Endometrial microvascular endothelial cells (primary cell): ENCODE data around the gene SV2C. TPM values are rescaled to one million over a fixed set of nuclear protein-coding genes. Genes with fewer than 3 reads are reported as not detected.
"Not testable (repeated sequence)": the region's sequence is repeated elsewhere in the genome, so short reads cannot be mapped to it uniquely, and the experiment has no call there.

Experiments
- in situ Hi-C: cut with HindIII; loops from 2 replicates; pipeline ENCODE4 v1.10.0; 2017; ENCODE audit warnings: low sequenced_read_pairs, low pct_unique_long_range_greater_than_20kb; ENCODE audit errors: inconsistent ontology term
- total RNA-seq: library from RNA; depleted of rRNA; stranded (reverse); fragments of >200 nt; gene quantifications from one replicate; pipeline ENCODE4 v1.2.3, GENCODE V29; 2015; ENCODE audit errors: inconsistent ontology term

Gene SV2C
- total RNA-seq, 1 donor from 2014 or later: not detected

DNA sequence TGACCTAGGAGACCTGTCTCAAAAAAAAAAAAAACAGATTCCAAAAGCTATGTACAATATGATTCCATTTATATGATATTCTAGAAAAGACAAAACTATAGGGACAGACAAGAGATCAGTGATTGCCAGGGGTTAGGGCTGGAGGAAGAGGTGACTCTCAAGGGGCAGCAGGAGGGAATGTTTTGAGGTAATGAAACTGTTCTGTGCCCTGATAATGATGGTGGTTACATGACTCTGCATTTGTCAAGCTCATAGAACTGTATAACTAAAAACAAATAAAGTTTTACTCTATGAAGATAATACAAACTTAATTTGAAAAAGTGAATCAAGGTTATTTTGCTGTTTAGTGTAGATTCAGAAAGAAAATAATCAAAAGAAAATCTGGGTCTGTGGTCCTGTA is 194.6 kb downstream of the SV2C start:
- in situ Hi-C loops: no loop called here

DNA sequence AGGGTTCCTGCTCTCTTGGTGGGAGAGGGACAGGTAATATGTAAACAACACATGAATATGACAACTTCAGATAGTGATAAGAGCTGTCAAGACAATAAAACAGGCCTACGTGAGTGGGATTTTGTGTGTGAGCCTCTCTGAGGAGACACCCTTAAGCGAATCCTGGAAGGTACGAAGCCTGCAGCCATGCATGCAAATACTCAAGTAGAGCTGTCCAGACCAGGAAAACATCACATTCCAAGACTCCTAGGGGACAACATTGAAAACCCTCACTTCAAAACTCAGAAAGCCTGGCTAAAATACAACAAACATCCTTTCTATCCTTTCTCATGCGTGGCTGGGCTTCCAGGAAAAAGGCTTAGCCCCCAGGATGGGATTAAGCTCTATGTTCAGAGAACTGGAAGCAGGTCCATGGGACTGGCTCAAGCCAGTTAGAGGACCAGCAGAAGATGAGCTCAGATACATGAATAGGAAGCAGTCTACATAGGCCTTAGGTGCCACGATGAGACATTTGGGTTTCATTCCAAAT is 195.1 kb downstream of the SV2C start:
- in situ Hi-C loops: no loop called here

DNA sequence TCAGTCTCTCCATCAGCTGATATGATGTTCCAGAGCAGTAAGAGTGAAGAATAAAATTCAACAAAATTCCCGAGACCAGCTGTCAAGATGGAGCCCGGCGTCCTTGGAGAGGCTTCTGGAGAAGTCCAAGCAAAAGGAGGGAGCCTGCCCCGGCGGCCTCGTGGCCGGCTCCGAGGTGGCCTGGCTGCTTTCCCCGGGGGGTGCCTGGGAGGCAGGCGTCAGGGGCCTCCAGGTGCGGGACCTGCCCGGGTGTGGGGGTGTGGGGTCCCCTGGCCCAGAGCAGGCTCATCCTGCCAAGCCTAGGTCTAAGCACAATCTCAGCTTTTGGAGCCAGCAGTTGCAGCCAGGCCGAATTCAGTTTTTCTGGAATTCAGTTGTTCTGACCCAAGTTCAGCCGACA is 197.3 kb downstream of the SV2C start:
- in situ Hi-C loops: no loop called here

DNA sequence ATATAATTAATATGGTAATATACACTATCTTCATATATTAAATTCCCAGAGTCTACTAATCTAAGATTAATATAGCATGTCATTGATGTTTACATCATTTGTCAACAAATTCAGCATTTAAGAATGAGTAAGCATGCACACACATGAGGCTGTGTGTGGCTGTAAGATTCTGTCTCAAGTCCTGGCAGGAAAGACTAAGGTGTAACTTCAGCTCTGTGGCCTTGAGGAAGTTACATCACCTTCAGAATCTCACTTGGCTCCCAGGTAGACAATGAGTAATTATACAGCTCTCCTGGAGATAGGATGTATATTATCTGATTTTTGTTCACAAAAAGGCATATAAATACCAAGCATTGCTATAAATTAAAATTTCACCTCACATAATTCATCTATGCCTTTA is 200.5 kb downstream of the SV2C start:
- in situ Hi-C loops: no loop called here

DNA sequence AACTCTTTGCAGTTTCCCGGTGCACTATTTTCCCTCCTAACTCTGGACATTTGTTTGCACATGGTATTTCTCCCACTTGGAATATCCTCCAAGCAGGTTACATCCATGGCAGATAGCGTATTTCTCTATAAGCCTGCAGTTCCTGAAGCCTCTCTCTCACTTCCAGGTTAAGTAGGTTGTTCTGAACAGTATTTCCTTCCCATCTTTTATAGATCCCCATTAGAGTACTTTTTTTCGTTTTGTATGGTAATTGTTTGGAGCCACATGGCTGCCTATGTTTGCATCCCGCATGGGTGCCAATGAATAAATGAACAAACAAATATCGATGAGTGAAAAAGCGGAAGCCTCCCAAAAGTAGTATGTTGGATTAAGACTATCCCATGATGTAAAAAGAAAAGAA is 206.5 kb downstream of the SV2C start:
- in situ Hi-C loops: no loop called here

DNA sequence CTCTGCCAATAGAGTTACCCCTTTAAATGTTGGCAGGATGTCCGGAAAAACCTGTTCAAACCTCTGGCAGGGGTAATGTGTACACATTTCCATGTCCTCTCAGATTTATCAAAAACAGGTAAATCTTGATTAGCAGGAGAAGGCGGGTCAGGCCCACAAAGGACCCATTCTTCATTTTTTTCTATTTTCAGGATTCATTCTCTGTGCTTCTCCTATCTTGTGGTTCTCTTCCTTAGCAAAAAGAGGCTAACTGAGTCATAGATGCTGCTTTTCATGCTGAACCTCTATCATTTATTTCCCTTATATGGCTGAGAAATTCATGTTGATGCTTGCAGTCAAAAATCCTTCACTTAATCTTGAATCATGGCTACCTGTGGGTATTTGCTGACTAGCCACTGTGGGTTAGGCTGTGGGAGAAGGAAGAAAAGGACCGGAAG is 207.2 kb downstream of the SV2C start:
- in situ Hi-C loops: no loop called here

DNA sequence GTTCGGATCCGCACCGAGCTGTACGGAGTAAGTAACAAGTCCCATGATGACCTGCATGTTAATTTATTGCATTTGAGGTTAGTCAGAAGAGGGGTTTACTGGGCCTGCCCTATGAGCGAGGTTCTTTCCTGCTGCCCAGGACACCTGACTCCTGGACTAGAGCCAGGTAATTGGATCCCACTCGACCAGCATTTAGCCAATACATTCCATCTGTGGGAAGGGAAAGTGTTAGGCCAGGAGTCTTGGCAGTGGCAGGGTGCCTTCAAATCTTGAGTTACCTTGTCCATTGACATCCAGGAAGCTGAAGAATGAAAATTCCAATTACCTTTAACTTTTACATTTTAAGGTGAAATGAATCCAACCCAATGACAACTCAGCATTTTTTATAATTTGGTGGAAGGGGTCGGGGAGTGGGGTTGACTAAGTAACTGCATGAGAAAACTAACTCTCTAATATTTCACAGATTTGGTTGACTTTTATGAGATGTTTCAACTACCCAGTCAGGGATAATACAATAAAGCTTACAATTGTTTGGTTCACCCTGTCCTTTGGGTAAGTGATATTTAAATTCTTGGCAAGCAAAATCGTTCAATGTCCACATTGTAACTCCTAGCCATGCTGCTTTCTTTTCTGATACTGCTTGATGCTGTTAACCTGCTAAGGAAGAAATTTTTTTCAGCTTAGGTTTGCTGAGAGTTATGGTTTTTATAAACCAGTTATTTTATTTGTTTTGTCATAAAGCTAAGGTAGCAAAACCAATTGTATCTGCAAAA is 208.3 kb downstream of the SV2C start:
- in situ Hi-C loops: no loop called here

DNA sequence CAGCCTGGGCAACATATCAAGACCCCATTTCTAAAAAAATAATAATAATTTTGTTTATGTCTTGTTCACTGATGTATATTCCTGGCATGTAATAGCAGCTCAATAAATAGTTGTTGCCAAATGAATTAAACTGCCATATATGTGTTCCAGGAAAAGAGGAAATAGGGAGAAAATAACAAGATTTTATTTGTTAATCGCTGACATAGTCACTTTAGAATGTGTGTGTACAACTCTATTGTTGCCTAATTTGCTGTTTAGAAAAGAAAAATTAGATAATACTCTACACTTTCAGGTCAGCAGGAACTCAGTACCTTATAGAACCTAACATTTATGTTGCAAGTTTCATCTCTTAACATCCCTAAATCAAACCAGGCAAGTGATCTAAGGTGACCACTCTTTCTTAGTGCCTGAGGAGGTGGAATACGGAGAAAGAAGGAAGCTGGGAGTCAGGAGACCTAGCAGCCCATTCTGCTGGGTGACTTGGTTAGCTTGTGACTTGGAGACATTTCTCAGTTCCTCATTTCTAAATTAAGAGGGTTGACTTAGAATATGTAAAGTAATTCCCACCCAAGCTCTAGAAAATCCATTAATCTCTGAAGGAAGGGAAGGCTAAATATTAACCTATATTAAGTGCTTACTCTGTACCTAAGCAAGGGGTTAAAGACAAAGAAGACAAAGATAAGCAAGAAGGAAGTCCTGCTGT is 209.6 kb downstream of the SV2C start:
- in situ Hi-C loops: no loop called here

DNA sequence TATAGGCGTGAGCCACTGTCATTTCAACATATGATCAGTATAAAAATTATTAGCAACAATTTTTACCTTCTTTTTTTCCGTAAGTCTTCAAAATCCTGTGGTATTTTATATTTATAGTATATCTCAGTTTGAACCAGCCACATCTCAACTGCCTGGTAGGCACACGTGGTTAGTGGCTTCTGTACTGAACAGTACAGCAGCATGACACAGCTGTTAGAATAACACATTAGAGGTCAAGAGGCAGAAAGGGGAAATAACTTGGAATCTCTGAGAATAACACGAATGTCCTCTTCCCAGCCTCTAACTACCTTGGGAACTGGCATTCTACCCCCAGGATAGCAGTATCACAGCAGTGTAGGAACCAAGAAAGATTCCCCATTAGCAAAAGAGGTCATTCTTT is 211.4 kb downstream of the SV2C start:
- in situ Hi-C loops: no loop called here

DNA sequence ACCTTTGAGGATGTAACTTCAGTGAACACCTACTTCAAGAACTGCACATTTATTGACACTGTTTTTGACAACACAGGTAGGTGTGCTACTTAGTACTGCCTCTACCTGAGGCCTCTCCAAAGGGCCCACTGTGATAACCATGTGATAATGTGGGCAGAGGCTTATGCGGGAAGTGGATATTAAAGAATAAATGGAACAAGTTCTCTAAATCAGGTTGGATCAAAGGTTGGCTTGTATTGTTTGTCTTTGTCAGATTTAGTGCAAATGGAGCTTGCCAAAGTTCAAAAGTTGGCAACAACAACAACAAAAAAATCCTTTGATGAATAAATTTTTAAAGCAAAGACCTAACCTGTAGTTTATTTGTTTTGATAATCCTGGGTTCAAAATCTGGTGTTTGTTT is 215.7 kb downstream of the SV2C start:
- in situ Hi-C loops: no loop called here

DNA sequence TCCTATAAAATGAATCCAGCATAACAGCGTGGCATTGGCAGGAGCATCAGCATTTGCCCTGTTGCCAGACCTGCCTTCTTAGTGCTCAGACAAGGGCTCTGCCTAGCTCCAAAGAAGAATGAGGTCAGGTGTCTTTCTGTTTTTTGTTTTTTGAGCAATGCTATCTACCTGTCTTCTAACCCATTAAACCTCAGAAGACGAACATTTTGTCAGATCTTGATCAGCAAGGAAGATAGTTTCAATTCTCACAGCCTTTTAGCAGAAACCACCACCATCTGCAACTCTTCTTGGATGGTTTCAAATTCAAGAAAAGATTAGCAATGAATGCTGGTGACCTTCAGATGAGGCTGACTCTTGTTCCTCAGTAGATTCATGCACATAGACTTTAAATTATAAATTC is 216.4 kb downstream of the SV2C start:
- in situ Hi-C loops: no loop called here

DNA sequence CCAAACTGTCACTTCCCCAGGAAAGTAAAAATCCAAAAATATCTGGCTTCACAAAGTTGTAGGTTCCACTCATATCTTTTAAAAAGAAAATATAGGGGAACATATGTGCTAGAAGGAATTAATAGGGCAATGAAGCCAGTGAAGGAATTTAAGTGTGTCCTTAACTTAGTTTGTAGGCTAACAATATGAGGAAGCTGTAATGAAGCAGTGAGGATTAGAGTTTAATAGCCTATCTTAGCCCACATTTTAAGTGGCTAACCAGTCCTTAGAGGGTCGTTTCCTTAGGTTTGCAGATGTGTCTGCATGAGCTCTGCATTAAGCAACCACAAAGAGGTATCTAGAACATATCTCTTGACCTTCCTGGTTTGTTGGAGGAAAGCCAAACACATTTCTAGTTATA is 218.7 kb downstream of the SV2C start:
- in situ Hi-C loops: not testable (repeated sequence)

DNA sequence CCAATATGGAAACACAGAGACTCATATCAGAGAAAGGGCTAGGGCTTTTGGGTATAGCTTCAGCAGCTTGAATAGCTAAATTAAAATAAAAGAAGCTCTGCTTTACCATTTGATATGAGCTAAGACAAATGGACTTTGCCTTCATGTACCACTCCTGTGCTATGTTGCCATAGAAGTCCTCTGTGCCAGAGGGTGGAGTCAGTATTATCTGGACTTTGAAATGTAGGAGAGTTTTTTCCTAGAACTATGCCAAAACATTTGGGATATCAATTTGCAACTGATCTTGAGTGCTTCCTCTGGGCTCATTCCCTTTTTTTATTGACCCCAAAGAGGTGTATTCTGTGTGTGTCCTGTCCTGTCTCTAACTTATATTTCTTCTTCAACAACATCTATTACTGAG is 219.5 kb downstream of the SV2C start:
- in situ Hi-C loops: not testable (repeated sequence)

DNA sequence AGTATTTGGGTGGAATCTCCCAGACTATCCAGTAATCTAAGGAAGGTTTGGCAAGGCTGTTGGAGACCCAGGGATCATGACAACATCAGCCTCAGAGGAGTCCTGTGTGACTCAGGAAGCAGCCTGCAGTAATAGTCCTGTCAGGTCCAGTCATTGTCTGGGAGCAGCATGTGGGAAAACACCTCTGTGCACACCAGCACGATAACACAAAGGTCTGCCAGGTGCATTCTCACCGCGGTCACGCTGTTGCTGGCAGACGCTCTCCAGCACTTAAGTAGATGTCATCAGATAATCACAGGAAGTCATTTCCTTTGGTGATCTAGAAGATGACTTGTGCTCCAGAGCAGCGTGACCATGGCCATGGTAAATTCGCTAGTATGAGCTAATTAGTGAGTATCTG is 220.7 kb downstream of the SV2C start:
- in situ Hi-C loops: no loop called here

DNA sequence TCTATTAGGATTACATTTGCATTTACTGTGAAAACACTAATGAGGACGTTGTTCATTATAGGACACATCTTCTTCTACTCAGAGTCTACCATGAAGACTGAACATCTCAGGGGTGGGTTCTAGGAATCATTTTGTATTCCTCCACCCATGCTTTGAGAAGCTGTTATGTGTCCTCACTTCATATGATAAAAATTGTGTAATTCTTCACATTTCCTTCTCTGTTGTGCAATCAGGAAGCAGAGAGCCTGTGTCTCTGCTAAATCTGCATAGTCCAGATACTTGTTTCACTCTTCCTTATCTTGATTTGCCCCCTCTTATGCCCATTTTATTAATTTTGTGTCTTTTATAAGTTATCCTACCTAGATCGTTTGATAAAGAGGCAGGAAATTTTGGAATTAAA is 222.1 kb downstream of the SV2C start:
- in situ Hi-C loops: no loop called here

DNA sequence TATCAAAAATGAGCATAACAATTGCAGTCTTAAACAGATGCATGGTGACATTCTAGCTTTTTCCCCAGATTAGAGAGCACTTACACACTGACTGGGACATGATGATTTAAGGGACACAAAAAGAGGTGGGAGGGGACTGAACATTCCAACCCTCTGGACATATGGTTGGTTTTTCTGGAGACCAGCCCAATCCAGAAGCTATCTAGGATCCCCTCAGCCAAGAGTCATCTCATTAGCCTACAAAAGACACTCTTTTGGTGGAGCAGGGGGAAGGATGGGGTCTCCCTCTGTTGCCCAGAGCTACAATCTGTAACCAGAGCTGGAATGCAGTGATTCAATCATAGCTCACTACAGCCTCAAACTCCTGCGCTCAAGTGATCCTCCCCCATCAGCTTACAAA is 222.6 kb downstream of the SV2C start:
- in situ Hi-C loops: no loop called here

DNA sequence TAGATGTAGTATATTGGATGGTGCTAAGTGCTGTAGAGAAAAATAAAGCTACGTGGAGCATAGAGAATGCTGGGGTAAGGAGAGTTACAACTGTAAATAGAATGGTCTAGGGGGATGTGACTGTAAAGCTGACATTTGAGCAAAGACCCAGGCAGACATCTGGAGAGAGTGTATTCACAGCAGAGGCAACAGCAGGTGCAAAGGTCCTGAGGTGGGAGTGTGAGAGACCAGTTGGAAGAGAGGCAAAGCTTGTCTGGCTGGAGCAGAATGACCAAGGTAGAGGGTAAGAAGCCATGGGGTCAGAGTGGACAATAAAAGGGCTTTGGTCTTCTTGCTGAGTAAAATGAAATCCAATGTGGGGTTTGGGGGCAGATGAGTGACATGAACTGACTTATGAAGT is 227.0 kb downstream of the SV2C start:
- in situ Hi-C loops: no loop called here

DNA sequence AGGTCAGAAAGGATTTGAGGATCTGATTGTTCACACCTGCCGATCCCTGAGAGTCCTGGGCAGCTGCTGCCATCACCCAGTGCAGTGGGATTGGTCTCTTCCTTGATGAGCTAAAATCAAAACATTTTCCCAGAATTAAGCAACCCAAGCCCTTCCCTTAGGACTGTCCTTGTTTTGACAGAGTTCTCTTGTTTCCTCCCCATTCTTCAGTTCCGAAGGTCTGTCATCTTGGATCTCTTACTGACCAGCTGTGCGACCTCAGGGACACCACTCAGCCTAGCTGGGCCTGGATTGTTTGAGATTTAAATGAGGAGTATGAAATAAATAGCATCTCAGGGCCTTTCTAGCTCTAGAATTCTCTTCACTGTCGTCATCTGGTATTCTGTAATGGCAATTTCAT is 229.6 kb downstream of the SV2C start:
- in situ Hi-C loops: no loop called here

DNA sequence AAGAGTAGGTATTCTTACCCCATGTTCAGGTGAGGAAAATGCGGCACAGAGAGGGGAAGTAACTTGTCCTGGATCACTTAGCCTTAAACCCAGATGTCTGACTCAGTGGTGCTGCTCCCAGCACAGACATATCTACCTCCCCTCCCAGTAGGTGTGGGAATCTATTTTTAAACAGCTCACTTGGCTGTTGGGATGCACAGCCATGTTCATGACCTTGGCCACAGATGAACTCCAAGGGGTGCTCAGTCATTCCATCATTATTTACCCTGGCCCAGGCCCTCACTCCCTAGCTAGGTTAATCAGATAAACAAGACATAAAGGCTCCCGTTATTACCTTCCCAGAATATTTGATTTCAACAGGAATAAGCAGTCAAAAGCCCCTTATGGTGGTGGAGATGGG is 231.5 kb downstream of the SV2C start:
- in situ Hi-C loops: no loop called here

DNA sequence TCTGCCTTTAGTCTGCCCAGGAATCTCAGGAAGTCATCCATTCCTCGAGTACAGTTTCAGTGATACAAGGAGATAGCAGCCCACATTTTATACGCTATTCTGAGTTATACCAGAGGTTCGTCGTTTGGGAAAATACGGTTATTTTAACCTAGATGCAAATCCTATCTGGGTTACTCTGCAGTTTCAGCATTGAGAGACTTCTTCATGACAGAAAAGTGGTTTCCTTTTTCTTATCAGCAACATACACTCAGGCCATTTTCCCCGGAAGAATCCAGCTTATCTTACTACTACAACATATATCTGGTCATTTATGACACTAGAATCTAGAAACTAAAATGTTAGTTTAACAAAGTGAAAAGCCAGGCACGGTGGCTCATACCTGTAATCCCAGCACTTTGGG is 236.5 kb downstream of the SV2C start:
- in situ Hi-C loops: no loop called here
